Cerebellar nuclear complex (tissue), 1 donor: Measurements from ENCODE around the gene TFCP2.

ENCODE experiments used
- DNase-seq, 2 experiments: peaks; one replicate each; lab custom pipeline; 2025; lab: John Stamatoyannopoulos, UW

TFCP2 gene

DNA sequence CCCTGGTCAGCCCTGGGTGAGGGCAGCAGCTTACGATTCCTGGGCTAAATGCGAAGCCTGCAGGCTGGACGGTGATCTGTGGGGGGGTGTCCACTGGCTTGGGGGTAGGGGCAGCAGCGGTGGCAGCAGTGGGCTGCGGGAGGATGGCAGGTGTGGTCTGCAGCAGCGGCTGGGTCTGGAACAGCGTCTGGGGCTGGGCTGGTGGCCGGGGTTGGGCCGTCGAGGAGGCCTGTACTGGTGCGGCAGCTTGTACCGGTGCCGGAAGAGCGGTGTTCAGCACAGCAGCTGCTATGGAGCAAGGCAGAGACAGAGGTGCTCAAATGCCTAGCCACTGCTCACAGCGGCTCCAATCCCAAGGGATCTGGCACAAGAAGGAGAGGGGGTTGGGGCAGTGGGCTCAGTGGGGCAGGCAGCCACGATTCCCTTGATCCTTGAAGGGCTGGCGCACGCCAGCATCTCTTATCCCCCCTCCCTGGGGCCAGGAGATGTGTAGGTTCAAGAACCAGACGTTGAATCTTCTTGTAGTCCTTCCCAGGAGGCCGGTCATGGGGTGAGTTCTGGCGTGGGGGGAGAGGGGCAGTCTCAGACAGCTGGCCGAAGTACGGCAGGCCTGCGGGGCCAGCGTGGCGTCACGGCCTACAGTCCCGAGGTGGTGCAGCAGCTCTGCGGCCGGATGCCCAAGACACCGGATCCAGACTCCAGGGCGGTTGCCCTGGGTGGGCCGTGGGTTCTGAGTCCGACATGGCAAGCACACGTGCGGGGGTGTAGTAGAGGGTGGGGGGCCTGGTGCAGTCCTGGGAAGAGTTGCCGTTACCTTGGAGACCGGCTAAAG is 25.0 kb upstream of the TFCP2 start:
- no peak for DNase-seq

DNA sequence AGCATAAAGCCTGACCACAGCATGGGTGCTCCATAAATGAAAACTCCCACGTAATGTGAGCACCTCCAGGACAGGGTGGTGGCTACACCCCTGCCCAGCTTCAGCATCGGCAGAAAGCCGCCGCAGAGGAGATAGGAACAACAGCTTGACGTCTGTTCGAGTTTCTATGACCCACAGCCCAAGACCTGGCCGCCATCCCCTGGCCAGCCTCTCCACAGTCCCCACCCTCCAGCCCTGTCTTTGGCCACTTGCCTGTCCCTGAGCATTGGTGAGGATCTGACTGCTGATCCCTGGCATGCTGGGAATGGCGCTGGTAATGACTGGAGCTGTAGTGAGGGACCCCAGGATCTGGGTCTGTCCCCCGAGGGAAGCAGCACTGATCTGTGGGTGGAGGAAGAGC is 23.6 kb upstream of the TFCP2 start:
- no peak for DNase-seq

DNA sequence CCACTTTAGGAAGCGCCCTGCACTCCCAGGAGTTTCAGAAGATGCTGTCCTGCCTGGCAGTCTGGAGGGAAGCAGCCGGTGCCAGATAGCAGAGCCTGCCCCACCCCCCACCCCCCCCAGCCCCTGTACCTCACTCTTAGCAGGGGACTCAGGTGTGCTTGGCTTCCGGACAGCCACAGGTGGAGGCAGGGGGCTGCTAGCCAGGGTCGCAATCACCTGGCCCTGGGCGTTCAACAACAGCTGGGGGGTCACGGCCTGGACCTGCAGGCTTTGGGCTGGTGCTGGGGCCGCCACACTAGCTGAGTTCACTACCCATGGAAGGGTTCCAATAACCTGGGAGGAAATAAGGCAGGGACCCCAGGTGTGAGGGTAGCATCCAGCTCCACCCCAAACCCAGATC is 22.9 kb upstream of the TFCP2 start:
- DNase-seq, result no peak

DNA sequence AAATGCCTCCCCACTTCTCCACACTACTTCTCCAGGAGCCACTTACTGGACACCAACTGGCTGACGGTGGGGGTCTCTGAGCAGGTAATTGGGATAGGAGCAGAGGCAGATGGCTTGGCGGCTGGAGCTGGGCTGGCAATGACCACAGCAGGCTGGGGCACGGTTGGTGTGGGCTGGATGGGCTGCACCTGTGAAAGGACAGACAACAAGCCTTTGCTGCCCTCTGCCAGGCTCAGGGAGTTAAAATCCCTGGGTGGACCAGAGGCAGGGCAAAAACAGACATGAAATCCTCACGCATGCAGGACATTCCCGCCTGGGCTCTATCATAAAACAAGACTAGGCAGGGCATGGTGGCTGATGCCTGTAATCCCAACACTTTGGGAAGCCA is 19.3 kb upstream of the TFCP2 start:
- DNase-seq, result no peak

DNA sequence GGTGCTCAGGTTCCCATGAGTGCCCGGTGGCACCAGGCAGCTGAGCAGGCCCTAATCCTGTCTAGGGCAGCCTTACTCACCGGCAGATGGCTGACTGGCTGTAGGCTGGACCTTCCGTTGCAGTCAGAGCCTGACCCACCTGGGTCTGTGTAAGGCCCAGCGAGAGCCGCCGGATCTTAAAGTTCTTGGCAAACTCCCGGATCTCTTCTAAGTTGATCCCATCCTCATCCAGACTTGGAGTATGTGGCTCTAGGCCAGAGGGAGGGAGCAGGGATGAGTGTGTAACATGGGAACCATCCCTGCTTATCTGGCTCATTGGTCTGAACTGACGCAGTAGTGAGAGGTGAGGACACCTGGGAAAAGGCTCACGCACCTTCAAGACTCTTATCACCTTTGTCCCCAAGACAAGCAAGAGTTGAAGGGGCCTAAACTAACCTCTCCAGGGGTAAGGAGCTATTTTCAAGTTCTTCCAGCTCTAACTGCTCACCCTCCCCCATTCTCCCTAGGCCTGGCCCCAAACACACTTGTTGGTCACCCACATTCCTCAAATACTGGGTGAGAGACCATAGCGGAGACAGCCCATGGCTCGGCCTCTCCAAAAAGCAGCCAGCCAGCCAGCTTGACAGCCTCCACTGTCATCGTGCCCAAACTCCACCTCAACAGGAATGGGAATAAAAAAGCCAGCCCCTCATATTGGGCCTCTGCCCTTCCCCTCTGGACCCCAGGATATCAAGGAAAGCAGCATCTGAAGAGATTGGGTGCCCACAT is 18.8 kb upstream of the TFCP2 start:
- no peak for DNase-seq

DNA sequence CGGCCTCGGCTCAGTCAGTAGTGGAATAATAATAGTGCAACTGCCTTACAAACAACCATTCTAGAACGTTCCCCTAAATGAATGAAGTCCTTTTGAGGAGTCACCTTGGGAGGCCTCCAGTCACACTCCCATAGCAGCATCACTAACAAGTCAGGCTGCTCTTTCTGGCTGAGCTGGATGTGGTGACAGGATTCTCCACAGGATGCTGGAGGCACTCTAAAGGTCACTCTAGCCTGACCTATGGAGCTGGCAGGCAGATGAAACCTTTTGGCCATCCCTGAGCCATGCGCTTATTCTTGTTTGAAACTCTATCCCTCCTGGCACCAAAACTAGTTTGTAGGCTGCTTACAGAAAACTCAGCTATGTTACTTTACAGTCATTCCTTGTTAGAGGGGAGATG is 17.9 kb upstream of the TFCP2 start:
- DNase-seq, result no peak

DNA sequence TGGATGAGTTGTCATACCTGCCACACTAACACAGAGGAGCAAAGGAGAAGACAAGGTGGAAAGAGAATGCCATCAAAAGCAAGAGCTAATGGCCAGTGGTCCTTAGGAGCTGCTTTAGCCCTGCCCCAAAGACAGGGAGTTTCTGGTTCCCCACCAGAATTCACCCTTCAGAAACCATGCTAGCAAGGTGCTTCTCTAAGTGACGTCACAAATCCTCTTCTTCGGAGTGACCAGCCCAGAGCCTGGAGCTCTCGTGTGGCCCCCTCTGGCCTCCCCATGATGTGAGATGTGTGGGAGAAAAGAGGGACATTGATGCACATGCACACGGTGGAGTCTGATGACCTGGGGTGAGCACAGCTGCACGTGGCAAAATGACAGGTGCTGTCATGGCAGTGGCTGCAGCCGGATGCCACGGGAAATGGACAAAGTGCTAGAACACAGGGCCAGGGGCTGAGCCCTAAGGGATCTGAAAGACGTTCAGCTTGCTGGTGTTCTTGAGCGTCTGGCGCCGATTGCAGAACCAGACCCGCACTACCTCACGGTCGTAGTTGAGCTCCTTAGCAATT is 16.9 kb upstream of the TFCP2 start:
- DNase-seq, result no peak

DNA sequence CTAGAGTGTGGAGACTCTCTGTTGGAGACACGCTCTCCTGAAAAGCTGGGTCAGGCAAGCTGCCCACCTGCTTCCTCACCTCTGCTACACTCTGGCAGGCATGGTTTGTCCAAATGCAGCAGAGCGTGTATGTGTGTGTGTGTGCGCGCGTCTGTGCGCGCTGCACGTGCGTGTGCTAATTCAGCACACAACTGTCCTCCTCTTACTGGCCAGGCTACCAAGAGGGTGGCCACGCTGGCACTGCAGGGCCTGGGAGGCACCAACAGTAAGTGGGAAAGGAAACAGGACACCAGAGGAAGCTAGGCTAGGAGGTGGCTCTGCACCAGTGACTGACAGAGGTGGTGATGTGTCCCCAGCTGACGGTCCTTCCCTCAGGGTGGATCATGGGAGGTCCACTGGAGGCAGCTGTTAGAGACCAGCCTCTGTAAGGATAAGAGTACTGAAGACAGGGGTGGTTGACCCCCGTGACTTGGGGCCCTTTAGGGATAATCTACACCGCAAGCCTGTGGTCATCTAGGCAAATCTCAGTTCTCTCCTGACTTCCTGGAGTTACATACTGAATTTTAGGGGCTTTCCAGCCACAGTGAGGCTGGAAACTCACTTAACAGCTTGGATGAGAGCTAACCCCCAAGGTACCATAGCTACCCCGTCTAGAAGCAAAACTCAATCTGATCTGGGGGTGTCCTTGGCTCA is 15.6 kb upstream of the TFCP2 start:
- DNase-seq, result no peak

DNA sequence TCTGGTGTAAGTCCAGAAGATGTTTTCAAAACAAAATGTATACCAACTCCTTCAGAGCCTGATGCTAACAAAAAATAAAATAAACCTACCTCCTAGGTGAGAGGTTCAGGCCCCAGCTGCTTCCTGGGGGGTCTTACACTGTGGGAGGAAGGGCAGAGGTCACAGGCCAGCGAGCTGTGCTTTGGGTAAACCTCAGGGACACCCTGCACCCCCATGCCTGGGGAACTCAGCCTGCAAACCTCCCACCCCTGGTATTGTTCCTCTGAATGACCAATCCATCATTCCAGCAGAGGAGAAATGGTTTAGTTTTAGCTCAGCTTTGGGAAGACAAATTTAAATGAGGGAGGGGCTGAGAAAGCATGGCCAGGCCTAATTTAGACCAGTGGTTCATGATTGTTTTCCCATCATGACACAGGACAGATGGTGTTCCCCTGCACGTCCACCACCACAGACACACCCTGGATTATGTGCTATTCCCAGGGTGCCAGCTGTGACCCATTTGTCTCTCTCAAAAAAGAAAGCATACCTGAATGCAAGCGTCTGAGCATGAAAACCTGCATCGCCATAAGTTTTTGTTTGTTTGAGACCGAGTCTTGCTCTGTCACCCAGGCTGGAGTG is 14.5 kb upstream of the TFCP2 start:
- DNase-seq, result no peak

DNA sequence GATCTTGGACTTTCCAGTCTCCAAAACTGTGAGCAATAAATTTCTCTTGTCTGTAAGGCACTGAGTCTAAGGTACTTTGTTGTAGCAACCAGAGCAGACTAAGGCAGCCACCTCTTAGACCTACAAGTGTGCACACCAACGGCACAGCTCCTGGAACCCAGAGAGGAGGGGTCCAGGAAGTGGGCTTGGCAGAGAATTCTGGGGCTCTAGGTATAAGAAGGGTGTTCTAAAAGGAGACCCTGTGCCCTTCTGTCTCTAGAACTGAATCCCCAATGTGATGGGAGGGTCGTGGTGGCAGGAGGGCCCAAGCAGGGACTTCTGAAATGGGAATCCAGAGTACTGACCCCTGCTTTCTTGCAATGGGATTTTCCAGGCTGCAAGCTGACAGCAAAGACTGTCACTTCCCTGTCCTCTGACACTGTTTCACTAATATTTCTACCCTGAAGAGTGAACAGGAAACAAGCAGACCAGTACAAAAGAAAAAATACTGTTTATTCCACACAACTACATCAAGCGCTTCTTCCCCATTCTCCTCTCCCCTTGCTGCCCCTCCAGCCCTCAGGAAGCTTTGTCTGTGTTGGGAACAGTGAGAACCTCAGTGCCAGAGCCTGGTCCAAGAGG is 13.6 kb upstream of the TFCP2 start:
- no peak for DNase-seq

DNA sequence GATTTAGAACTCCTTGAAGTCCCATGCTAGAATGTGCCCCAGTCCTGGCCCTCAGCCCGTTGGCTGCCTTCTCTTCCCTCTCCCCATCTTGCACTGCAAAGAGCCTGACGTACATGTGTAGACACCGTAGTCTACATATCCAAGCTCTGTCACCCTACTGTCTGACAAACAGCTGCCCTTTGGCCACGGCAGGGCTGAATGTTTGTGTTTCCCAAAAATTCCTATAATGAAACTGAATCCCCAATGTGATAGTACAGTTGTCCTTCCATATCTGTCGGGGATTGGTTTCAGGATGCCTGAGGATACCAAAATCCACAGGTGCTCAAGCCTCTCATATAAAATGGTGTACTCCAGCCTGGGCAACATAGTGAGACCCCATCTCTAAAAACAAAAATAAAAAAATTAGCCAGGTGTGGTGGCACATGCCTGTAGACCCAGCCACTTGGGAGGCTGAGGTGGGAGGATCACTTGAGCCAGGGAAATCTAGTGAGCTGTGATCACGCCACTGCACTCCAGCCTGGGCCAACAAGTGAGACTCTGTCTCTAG is 12.3 kb upstream of the TFCP2 start:
- no peak for DNase-seq

DNA sequence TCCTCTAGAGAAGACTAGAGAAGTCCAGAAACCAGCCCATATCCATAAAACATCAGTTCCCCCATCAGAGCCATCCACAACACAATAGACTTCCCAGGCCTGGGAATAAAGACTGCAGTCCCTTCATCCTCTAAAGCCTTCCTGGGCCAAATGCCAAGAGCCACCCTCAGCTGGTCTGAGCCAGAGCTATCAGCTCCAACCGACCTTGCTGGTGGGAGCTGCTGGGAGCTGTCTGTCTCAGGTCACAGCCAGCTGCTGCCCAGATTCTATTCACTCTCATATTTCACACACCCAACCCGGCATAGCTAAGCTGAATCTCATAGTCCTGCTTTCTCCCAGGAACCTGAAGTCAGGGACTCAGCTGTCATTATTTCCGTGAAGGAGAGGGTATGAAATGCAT is 10.9 kb upstream of the TFCP2 start:
- no peak for DNase-seq

DNA sequence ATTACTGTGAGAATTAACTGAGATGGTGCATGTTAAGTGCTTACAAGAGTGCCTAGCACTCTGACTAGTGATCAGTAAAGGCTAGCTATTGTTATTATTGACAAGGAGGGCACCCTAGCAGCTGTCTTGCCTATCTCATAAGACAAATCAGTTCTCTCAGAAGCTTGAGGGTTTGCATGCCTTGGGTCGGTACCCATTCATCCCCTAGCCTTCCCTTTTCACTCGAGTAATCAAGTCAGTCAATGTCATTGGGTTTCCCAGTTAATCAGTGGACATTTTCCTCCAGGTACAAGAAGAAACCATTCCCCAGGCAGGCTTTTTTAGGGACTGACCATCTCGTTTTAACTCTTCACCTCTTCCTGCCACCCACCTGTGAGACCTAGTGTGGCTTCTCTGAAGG is 10.4 kb upstream of the TFCP2 start:
- no peak for DNase-seq

DNA sequence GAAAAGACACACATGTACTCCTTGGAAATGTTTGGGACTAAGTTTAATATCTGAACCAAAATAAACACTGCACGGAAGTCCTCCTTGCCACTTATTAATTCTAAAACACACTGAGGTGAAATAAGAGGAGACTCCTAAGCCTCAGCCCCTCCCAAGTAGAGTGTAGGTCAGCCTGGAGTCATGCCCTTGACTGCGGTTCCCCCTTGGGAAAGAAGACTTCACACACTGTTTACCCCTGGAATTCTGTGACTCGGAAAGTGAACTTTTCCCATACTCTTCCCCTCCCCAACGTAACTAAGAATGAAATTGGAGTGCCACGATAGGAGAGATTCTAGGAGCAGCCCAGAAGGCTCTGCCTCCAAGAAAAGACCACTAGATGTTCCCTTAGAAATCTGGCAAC is 8.6 kb upstream of the TFCP2 start:
- DNase-seq, result no peak

DNA sequence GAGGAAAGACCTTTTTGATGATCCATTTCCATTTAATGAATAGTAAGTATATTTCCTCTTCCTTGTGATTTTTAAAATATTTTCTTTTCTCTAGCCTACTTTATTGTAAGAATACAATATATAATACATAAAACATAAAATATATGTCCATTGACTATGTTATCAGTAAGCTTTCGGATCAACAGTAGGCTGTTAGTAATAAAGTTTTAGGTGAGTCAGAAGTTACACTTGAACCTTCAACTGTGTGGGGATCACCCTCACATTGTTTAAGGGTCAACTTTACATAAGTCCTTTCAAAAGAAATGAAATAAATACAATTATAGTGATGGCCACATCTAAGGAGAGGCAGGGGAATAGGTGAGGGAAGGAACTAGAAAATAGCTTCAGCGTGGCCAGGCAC is 5.0 kb upstream of the TFCP2 start:
- DNase-seq, result no peak

DNA sequence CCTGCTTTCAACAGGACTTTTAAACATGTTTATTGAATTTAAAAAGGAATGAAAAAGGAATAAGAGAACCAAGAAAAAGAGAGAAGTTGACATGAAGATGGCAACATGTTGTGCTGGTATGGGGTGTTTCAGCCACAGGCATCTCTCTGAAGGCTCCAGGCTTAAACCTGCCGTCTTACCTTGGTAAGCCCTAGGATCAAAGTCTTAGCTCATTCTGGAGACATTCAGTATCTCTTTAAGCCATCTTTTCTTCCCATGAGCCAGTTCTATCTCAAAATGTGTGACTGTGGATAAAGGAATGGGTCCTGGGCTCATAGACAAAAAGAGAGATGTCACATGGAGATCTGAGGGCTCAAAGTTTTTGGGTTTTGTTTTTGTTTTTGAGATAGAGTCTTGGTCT is 1.6 kb upstream of the TFCP2 start:
- DNase-seq, result no peak

DNA sequence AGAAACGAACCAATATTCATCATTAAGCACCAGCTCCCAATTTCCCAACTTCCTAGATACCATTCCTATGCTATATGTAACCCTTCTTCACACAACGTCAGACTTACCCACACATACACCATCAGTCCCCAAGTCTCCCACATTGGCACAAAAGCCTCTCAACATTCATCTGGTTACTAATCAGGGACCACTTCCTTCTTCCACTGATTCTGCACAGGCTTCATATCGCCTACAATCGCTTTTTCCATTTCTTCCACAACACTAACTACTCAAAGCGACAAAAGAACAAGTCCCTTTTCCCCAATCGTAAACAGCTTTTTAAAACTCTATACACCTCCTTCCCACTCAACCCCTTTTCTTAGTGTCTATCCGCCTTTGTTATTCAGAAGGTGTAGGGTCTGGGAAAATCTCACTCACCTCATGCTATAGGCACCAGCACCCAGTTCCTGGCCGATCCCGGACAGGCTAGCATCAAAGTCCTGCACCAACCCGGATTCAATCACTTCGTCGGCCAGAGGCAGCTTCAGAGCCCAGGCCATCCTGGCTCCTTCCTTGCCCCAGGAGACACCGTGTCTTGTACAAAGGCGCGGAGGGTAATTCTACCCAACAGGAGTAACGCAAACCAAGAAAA is 936 bp downstream of the TFCP2 start:
- no peak for DNase-seq

DNA sequence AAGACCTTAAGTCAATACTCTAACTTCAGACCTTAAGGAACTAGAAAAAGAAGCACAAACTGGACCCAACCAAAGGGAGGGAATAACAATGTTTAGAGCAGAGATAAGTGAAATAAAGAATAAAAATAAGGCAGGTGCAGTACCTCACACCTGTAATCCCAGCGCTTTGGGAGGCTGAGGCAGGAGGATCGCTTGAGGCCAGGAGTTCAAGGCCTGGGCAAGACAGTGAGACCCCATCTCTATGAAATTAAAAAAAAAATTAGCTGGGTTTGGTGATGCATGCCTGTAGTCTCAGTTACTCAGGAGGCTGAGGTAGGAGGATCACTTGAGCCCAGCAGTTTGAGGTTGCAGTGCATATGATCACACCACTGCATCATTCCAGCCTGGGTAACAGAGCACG is 9.1 kb downstream of the TFCP2 start:
- no peak for DNase-seq

DNA sequence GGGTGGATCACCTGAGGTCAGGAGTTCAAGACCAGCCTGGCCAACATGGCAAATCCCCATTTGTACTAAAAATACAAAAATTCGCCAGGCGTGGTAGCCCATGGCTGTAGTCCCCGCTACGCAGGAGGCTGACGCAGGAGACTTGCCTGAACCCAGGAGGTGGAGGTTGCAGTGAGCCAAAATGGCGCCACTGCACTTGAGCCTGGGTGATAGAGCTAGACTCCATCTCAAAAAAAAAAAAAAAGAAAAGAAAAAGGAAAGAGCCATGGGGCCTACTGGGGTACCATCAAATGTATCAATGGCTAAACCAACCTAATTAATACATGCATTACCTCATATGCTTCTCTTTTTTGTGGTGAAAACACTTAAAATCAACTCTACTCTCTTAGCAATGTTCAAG is 10.7 kb downstream of the TFCP2 start:
- no peak for DNase-seq

DNA sequence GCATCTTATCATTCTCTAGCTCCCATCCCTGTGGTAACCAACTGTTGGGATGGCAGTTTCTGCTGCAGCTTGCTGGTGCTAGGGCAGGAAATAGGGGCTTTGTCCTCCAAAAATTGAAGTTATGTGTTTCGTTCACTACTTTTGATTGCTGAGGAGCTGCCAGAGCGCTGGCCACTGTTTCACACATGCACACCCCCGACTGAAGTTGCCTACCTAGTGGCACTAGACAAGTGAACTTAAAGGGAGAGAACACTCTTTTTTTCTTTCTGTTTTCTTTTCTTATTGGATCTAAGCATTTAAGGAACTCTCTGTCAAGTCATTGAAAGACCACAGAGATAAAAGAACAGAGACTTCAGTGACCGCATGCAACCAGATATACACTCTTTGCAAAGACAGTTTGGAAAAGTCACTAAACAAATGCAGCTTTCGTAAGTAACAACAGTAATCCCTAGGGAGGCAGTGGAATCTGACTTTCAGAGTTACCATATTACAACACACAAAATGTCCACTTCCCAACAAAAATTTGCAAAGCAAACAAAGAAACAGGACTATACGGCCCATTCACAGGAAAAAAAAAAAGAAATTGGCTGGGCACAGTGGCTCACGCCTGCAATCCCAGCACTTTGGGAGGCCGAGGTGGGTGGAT is 12.0 kb downstream of the TFCP2 start:
- DNase-seq, result no peak
